HEK293 (cell line): ENCODE results near the gene PCDHGB7.

Experiments
- CTCF ChIA-PET: fragments of 350-600 bp; formaldehyde crosslinking; extraction: SDS; loops from one replicate; lab custom pipeline; 2021; ENCODE audit warnings: antibody characterized with exemption; lab: Yijun Ruan, JAX
- POLR2A ChIA-PET: fragments of 300-600 bp; formaldehyde crosslinking; extraction: SDS; loops from one replicate; lab custom pipeline; 2020; ENCODE audit warnings: antibody characterized with exemption, inconsistent platforms; lab: Yijun Ruan, JAX
- H3K27ac ChIP-seq: fragments of 200-500 bp; sonication (Bioruptor generic); 2 replicates; pipeline ENCODE4 v1.5.1; 2014; ENCODE audit warnings: low read depth, low read length, control low read depth, inconsistent platforms; ENCODE audit errors: extremely low read depth
- H3K36me3 ChIP-seq, 2 experiments: fragments of 200-500 bp in 1 of 2; sonication (Bioruptor generic) in 1 of 2; 1 replicate in 1 of 2; 2 replicates in 1 of 2; pipeline ENCODE4 v1.5.1; 2014 to 2017; ENCODE audit warnings: inconsistent platforms in 2 of 2, low read length in 2 of 2; ENCODE audit not compliant: control insufficient read depth in 2 of 2, insufficient read depth in 1 of 2
- H3K4me1 ChIP-seq: fragments of 200-500 bp; sonication (Bioruptor generic); 2 replicates; pipeline ENCODE4 v1.5.1; 2014; ENCODE audit warnings: mild to moderate bottlenecking, low read length, inconsistent platforms; ENCODE audit not compliant: control insufficient read depth, insufficient read depth
- H3K4me3 ChIP-seq: 2 replicates; pipeline ENCODE4 v1.5.1; 2011; ENCODE audit warnings: low read depth, mild to moderate bottlenecking, control low read depth, low read length, moderate library complexity
- H3K9me3 ChIP-seq: fragments of 200-500 bp; sonication (Bioruptor generic); 2 replicates; pipeline ENCODE4 v1.5.1; 2014; ENCODE audit warnings: low read depth, low read length, inconsistent platforms; ENCODE audit not compliant: control insufficient read depth, insufficient read depth
- EGR2 ChIP-seq: fragments of 450-650 bp; formaldehyde crosslinking; IDR thresholded peaks from 2 replicates; pipeline ENCODE4 v1.5.1; 2016; ENCODE audit warnings: low read depth, missing biosample characterization, missing genetic modification characterization
- GLIS2 ChIP-seq: fragments of 450-650 bp; formaldehyde crosslinking; IDR thresholded peaks from 2 replicates; pipeline ENCODE4 v1.5.1; 2016; ENCODE audit warnings: missing biosample characterization, missing genetic modification characterization
- KLF10 ChIP-seq: fragments of 450-650 bp; IDR thresholded peaks from 2 replicates; pipeline ENCODE4 v1.5.1; 2018; ENCODE audit warnings: missing biosample characterization, mild to moderate bottlenecking, missing genetic modification characterization
- KLF9 ChIP-seq: fragments of 450-650 bp; formaldehyde crosslinking; IDR thresholded peaks from 2 replicates; pipeline ENCODE4 v1.5.1; 2016; ENCODE audit warnings: missing biosample characterization, missing genetic modification characterization, low read depth
- RBAK ChIP-seq: fragments of 450-650 bp; formaldehyde crosslinking; IDR thresholded peaks from 2 replicates; pipeline ENCODE4 v1.5.1; 2016; ENCODE audit warnings: missing biosample characterization, missing genetic modification characterization
- WT1 ChIP-seq: fragments of 450-650 bp; formaldehyde crosslinking; IDR thresholded peaks from 2 replicates; pipeline ENCODE4 v1.5.1; 2016; ENCODE audit warnings: missing biosample characterization, missing genetic modification characterization
- ZBTB20 ChIP-seq: fragments of 450-650 bp; formaldehyde crosslinking; IDR thresholded peaks from 2 replicates; pipeline ENCODE4 v1.5.1; 2016; ENCODE audit warnings: missing biosample characterization, missing genetic modification characterization
- ZFP3 ChIP-seq: fragments of 450-650 bp; formaldehyde crosslinking; IDR thresholded peaks from 2 replicates; pipeline ENCODE4 v1.5.1; 2016; ENCODE audit warnings: low read depth, missing biosample characterization, missing genetic modification characterization
- ZIC2 ChIP-seq: fragments of 450-650 bp; formaldehyde crosslinking; IDR thresholded peaks from 2 replicates; pipeline ENCODE4 v1.5.1; 2016; ENCODE audit warnings: missing biosample characterization, missing genetic modification characterization
- ZNF121 ChIP-seq: fragments of 450-650 bp; formaldehyde crosslinking; IDR thresholded peaks from 2 replicates; pipeline ENCODE4 v1.5.1; 2016; ENCODE audit warnings: missing biosample characterization, missing genetic modification characterization
- ZNF133 ChIP-seq: fragments of 450-650 bp; formaldehyde crosslinking; IDR thresholded peaks from 2 replicates; pipeline ENCODE4 v1.5.1; 2016; ENCODE audit warnings: missing biosample characterization, missing genetic modification characterization
- ZNF169 ChIP-seq: fragments of 450-650 bp; formaldehyde crosslinking; IDR thresholded peaks from 2 replicates; pipeline ENCODE4 v1.5.1; 2016; ENCODE audit warnings: missing biosample characterization, missing genetic modification characterization
- ZNF202 ChIP-seq: fragments of 450-650 bp; formaldehyde crosslinking; IDR thresholded peaks from 2 replicates; pipeline ENCODE4 v1.5.1; 2016; ENCODE audit warnings: missing biosample characterization, missing genetic modification characterization, borderline replicate concordance
- ZNF311 ChIP-seq: fragments of 450-650 bp; formaldehyde crosslinking; IDR thresholded peaks from 2 replicates; pipeline ENCODE4 v1.5.1; 2017; ENCODE audit warnings: missing biosample characterization, missing genetic modification characterization, borderline replicate concordance
- ZNF354C ChIP-seq: fragments of 450-650 bp; formaldehyde crosslinking; IDR thresholded peaks from 2 replicates; pipeline ENCODE4 v1.5.1; 2016; ENCODE audit warnings: missing biosample characterization, missing genetic modification characterization, low read depth, borderline replicate concordance
- ZNF37A ChIP-seq: fragments of 450-650 bp; IDR thresholded peaks from 2 replicates; pipeline ENCODE4 v1.5.1; 2018; ENCODE audit warnings: missing biosample characterization, missing genetic modification characterization
- ZNF391 ChIP-seq: fragments of 450-650 bp; formaldehyde crosslinking; IDR thresholded peaks from 2 replicates; pipeline ENCODE4 v1.5.1; 2016; ENCODE audit warnings: low read depth, missing biosample characterization, missing genetic modification characterization, borderline replicate concordance
- ZNF501 ChIP-seq: fragments of 450-650 bp; formaldehyde crosslinking; IDR thresholded peaks from 2 replicates; pipeline ENCODE4 v1.5.1; 2016; ENCODE audit warnings: missing biosample characterization, missing genetic modification characterization
- ZNF548 ChIP-seq: fragments of 450-650 bp; formaldehyde crosslinking; IDR thresholded peaks from 2 replicates; pipeline ENCODE4 v1.5.1; 2016; ENCODE audit warnings: missing biosample characterization, missing genetic modification characterization
- ZNF645 ChIP-seq: fragments of 450-650 bp; formaldehyde crosslinking; IDR thresholded peaks from 2 replicates; pipeline ENCODE4; 2016; ENCODE audit warnings: missing biosample characterization, missing genetic modification characterization
- ZNF768 ChIP-seq: fragments of 450-650 bp; formaldehyde crosslinking; IDR thresholded peaks from 2 replicates; pipeline ENCODE4 v1.5.1; 2018; ENCODE audit warnings: missing biosample characterization, mild to moderate bottlenecking, missing genetic modification characterization
- ZNF785 ChIP-seq: fragments of 450-650 bp; formaldehyde crosslinking; IDR thresholded peaks from 2 replicates; pipeline ENCODE4 v1.5.1; 2016; ENCODE audit warnings: missing biosample characterization, missing genetic modification characterization
- ZNF792 ChIP-seq: fragments of 450-650 bp; formaldehyde crosslinking; IDR thresholded peaks from 2 replicates; pipeline ENCODE4 v1.5.1; 2016; ENCODE audit warnings: missing biosample characterization, missing genetic modification characterization
- ZNF837 ChIP-seq: fragments of 450-650 bp; formaldehyde crosslinking; IDR thresholded peaks from 2 replicates; pipeline ENCODE4 v1.5.1; 2016; ENCODE audit warnings: missing biosample characterization, missing genetic modification characterization
- ZSCAN30 ChIP-seq: fragments of 450-650 bp; IDR thresholded peaks from 2 replicates; pipeline ENCODE4 v1.5.1; 2018; ENCODE audit warnings: missing biosample characterization, mild to moderate bottlenecking, missing genetic modification characterization, moderate library complexity
- TF ChIP-seq, protein P1 (sequence below): fragments of 450-650 bp; formaldehyde crosslinking; IDR thresholded peaks from 2 replicates; pipeline ENCODE4 v1.5.1; 2016; ENCODE audit warnings: missing biosample characterization, missing genetic modification characterization
- TF ChIP-seq, protein P2 (sequence below): fragments of 450-650 bp; formaldehyde crosslinking; IDR thresholded peaks from 2 replicates; pipeline ENCODE4 v1.5.1; 2017; ENCODE audit warnings: missing biosample characterization, missing genetic modification characterization
- TF ChIP-seq, protein P3 (sequence below): fragments of 450-650 bp; formaldehyde crosslinking; IDR thresholded peaks from 2 replicates; pipeline ENCODE4 v1.5.1; 2017; ENCODE audit warnings: missing biosample characterization, missing genetic modification characterization

The PCDHGB7 gene

GRCh38 chr5:141434006-141434405, 16.5 kb downstream of the PCDHGB7 start:
- CTCF ChIA-PET, result interaction anchor here (0.7 to 1.2 kb wide), 2 partner anchors 37 to 89 kb away, joined by 3 read pairs; no protein-coding TSS in a partner anchor
- no peak overlapping the region for H3K4me3 ChIP-seq
- TF ChIP-seq, protein P1, sequence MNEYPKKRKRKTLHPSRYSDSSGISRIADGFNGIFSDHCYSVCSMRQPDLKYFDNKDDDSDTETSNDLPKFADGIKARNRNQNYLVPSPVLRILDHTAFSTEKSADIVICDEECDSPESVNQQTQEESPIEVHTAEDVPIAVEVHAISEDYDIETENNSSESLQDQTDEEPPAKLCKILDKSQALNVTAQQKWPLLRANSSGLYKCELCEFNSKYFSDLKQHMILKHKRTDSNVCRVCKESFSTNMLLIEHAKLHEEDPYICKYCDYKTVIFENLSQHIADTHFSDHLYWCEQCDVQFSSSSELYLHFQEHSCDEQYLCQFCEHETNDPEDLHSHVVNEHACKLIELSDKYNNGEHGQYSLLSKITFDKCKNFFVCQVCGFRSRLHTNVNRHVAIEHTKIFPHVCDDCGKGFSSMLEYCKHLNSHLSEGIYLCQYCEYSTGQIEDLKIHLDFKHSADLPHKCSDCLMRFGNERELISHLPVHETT, result no peak
- no peak for TF ChIP-seq ZNF792 (tag by site-specific recombination)
- TF ChIP-seq ZNF37A, result no peak
- TF ChIP-seq, all 188 proteins: peak for 0
- H3K4me1 ChIP-seq, result no peaks in the 10 kb centered on the region
- H3K36me3 ChIP-seq, result no peaks in the 10 kb centered on the region
- H3K9me3 ChIP-seq, result no peaks in the 10 kb centered on the region
- POLR2A ChIA-PET, result no interaction called here
- H3K27ac ChIP-seq, result no peak overlapping the region

- no peaks in the 10 kb centered on the region for H3K4me1 ChIP-seq
- ChIA-PET POLR2A (no interaction called here), CTCF (interaction anchor here (0.6 to 2.2 kb wide), 4 partner anchors 14 to 122 kb away, joined by 3 to 9 read pairs (median 6); partner anchors contain the start of gene PCDHGA11)
- H3K9me3 ChIP-seq, result no peaks in the 10 kb centered on the region
- H3K27ac ChIP-seq, result no peak overlapping the region
- TF ChIP-seq KLF10 (tag by site-specific recombination) (no peak), WT1 (tag by site-specific recombination) (no peak), GLIS2 (tag by site-specific recombination) (no peak), ZIC2 (tag by site-specific recombination) (no peak), ZNF202 (tag by site-specific recombination) (no peak), ZNF133 (tag by site-specific recombination) (no peak), ZNF645 (tag by site-specific recombination) (no peak), ZNF785 (tag by site-specific recombination) (no peak), ZNF169 (tag by site-specific recombination) (no peak)
- TF ChIP-seq, protein P2, sequence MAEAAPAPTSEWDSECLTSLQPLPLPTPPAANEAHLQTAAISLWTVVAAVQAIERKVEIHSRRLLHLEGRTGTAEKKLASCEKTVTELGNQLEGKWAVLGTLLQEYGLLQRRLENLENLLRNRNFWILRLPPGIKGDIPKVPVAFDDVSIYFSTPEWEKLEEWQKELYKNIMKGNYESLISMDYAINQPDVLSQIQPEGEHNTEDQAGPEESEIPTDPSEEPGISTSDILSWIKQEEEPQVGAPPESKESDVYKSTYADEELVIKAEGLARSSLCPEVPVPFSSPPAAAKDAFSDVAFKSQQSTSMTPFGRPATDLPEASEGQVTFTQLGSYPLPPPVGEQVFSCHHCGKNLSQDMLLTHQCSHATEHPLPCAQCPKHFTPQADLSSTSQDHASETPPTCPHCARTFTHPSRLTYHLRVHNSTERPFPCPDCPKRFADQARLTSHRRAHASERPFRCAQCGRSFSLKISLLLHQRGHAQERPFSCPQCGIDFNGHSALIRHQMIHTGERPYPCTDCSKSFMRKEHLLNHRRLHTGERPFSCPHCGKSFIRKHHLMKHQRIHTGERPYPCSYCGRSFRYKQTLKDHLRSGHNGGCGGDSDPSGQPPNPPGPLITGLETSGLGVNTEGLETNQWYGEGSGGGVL, result no peak
- H3K36me3 ChIP-seq, result no peaks in the 10 kb centered on the region
- H3K4me3 ChIP-seq, result no peak overlapping the region
Observed at GRCh38 chr5:141437221-141437620, 19.7 kb downstream of the PCDHGB7 start.

GRCh38 chr5:141439411-141440141, 22.1 kb downstream of the PCDHGB7 start:
- H3K9me3 ChIP-seq, result no peaks in the 10 kb centered on the region
- H3K4me1 ChIP-seq, result no peaks in the 10 kb centered on the region
- POLR2A ChIA-PET, result no interaction called here
- H3K4me3 ChIP-seq, result no peak overlapping the region
- no peak overlapping the region for H3K27ac ChIP-seq
- CTCF ChIA-PET, result interaction anchor here (0.5 to 1.7 kb wide), 5 partner anchors 82 to 118 kb away, joined by 3 to 6 read pairs (median 3); partner anchors contain the start of gene PCDHGB1
- H3K36me3 ChIP-seq, result no peaks in the 10 kb centered on the region
- TF ChIP-seq ZNF311 (tag by site-specific recombination) (no peak), ZNF121 (tag by site-specific recombination) (no peak), ZNF768 (tag by site-specific recombination) (no peak), ZBTB20 (tag by site-specific recombination) (no peak), ZNF501 (tag by site-specific recombination) (no peak), ZNF548 (tag by site-specific recombination) (no peak), ZSCAN30 (tag by site-specific recombination) (no peak), ZNF354C (no peak), RBAK (tag by site-specific recombination) (no peak), KLF9 (tag by site-specific recombination) (no peak), ZNF391 (tag by site-specific recombination) (no peak), ZNF837 (tag by site-specific recombination) (no peak), ZFP3 (tag by site-specific recombination) (no peak), EGR2 (tag by site-specific recombination) (no peak), WT1 (tag by site-specific recombination) (no peak)
- TF ChIP-seq, protein P3, sequence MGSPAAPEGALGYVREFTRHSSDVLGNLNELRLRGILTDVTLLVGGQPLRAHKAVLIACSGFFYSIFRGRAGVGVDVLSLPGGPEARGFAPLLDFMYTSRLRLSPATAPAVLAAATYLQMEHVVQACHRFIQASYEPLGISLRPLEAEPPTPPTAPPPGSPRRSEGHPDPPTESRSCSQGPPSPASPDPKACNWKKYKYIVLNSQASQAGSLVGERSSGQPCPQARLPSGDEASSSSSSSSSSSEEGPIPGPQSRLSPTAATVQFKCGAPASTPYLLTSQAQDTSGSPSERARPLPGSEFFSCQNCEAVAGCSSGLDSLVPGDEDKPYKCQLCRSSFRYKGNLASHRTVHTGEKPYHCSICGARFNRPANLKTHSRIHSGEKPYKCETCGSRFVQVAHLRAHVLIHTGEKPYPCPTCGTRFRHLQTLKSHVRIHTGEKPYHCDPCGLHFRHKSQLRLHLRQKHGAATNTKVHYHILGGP, result no peak
